GM12878 (cell line): ENCODE results near the gene PARPBP. TPM values are rescaled to one million over a fixed set of nuclear protein-coding genes. Genes with fewer than 3 reads are reported as not detected.
A peak's percentile ranks its signal among the peaks of the same experiment; 100 is the strongest.

Experiments used
- ATF2 ChIP-seq: IDR thresholded peaks from 2 replicates; pipeline ENCODE4 v1.6.1; 2012; ENCODE audit warnings: low read length, inconsistent platforms
- ATF7 ChIP-seq: fragments of 450-650 bp; IDR thresholded peaks from 2 replicates; pipeline ENCODE4 v1.6.1; 2016; ENCODE audit warnings: low read depth, mild to moderate bottlenecking
- CREB1 ChIP-seq: IDR thresholded peaks from 2 replicates; pipeline ENCODE4 v1.6.1; 2012; ENCODE audit warnings: low read depth, mild to moderate bottlenecking, inconsistent platforms
- DPF2 ChIP-seq: fragments of 450-650 bp; IDR thresholded peaks from 2 replicates; pipeline ENCODE4 v1.6.1; 2017; ENCODE audit warnings: mild to moderate bottlenecking
- ELK1 ChIP-seq: IDR thresholded peaks from 2 replicates; pipeline ENCODE4 v1.6.1; 2012; ENCODE audit warnings: low read depth, low read length, improper control_type of control experiment
- PAX8 ChIP-seq: fragments of 450-650 bp; IDR thresholded peaks from 2 replicates; pipeline ENCODE4 v1.6.1; 2017; ENCODE audit warnings: mild to moderate bottlenecking, moderate library complexity
- PRDM15 ChIP-seq: fragments of 450-650 bp; formaldehyde crosslinking; IDR thresholded peaks from 2 replicates; pipeline ENCODE4 v1.4.0; 2020; ENCODE audit warnings: mild to moderate bottlenecking, moderate library complexity
- SMC3 ChIP-seq: IDR thresholded peaks from 2 replicates; pipeline ENCODE4 v1.6.1; 2011; ENCODE audit warnings: low read length, improper control_type of control experiment, borderline replicate concordance
- SRF ChIP-seq, 2 experiments: IDR thresholded peaks; 2 replicates each; pipeline ENCODE4 v1.6.1; 2011; ENCODE audit warnings: low read depth in 2 of 2, low read length in 2 of 2, mild to moderate bottlenecking in 1 of 2, moderate library complexity in 1 of 2
- STAT3 ChIP-seq: IDR thresholded peaks from 2 replicates; pipeline ENCODE4 v1.6.1; 2011; ENCODE audit warnings: low read depth, low read length, improper control_type of control experiment
- TCF12 ChIP-seq: IDR thresholded peaks from 2 replicates; pipeline ENCODE4 v1.6.1; 2011; ENCODE audit warnings: low read depth, mild to moderate bottlenecking, low read length
- ZNF217 ChIP-seq: fragments of 450-650 bp; IDR thresholded peaks from 2 replicates; pipeline ENCODE4 v1.6.1; 2017; ENCODE audit warnings: antibody characterized with exemption, mild to moderate bottlenecking
- ZNF274 ChIP-seq: IDR thresholded peaks from one replicate; pipeline ENCODE4 v1.8.0; 2011; ENCODE audit not compliant: insufficient read length, insufficient read depth
- ZNF384 ChIP-seq: IDR thresholded peaks from 2 replicates; pipeline ENCODE4 v1.6.1; 2012; ENCODE audit warnings: low read depth, mild to moderate bottlenecking, low read length, improper control_type of control experiment, borderline replicate concordance
- ZNF592 ChIP-seq: fragments of 450-650 bp; IDR thresholded peaks from 2 replicates; pipeline ENCODE4 v1.6.1; 2017; ENCODE audit warnings: mild to moderate bottlenecking, moderate library complexity
- polyA plus RNA-seq, 11 experiments: library from polyadenylated mRNA; depleted of rRNA in 4 of 11; unstranded in 6 of 11; stranded (reverse) in 5 of 11; fragments of >200 nt; fragmentation: Nextera tagmentation in 4 of 11; fragmentation: Illumina TruSeq in 1 of 11; extraction: Ambion mirVana in 4 of 11; extraction: Trizol in 1 of 11; gene quantifications; 1 replicate in 1 of 11; 2 replicates in 10 of 11; pipeline versions ENCODE4 v1.2.1 to v1.2.3, GENCODE V29; 2011 to 2016; ENCODE audit warnings: inconsistent platforms in 2 of 11, missing spikeins in 2 of 11, low read depth in 1 of 11
- total RNA-seq, 4 experiments: library from RNA; depleted of rRNA in 3 of 4; stranded (reverse); fragments of >200 nt in 3 of 4; fragmentation: Illumina TruSeq in 1 of 4; extraction: Trizol in 1 of 4; gene quantifications; 2 replicates each; pipeline versions ENCODE4 v1.2.1 to v1.2.3, GENCODE V29; 2013 to 2021

Gene PARPBP
- total and polyA plus RNA-seq, 10 of the 15 experiments (the other 5 are each of a cell fraction or from before 2014, with no cell fraction given), result 20.3 to 57.7 (median 32.4) TPM

- no peak for TF ChIP-seq ZNF384
- TF ChIP-seq ATF7, result peak; percentile 70
- TF ChIP-seq TCF12, result 0 out of 2 replicates have a peak, but pooled peaks have one; percentile 43
- TF ChIP-seq ZNF217, result 0 out of 2 replicates have a peak, but pooled peaks have one; percentile 31
- TF ChIP-seq STAT3, result no peak
- peak; percentile 34; the same call in 1 of the 2 replicates for TF ChIP-seq ZNF592
- TF ChIP-seq ATF2, result peak; percentile 81
- no peak for TF ChIP-seq CREB1
- TF ChIP-seq SRF (IDR thresholded peaks at IDR 0.05; ENCODE audit: low read depth in 2 of 2, low read length in 2 of 2), result no peak
- no peak for TF ChIP-seq ZNF274
- TF ChIP-seq DPF2, result no peak
- TF ChIP-seq ELK1, result no peak
- TF ChIP-seq SMC3, result no peak
- TF ChIP-seq PRDM15 (CRISPR knock-in tag), result no peak
- TF ChIP-seq PAX8, result no peak
These were observed 77.8 kb downstream of the PARPBP start, which contains the start of gene PMCH (continued) for GRCh38 chr12:102197789-102198188.
